Tibial artery (tissue), 4 donors: Measurements from ENCODE around the gene SEPTIN5.

Source experiments
- DNase-seq, 2 donors: peaks; one replicate each; pipeline ENCODE4 v3.0.0-alpha.2; 2019
- H3K27ac ChIP-seq, 2 donors: fragments of 200-600 bp; sonication (generic) in 1 of 2; 1 replicate in 1 of 2; 2 replicates in 1 of 2; pipeline ENCODE4 v1.5.1; 2018 to 2019; ENCODE audit warnings: mild to moderate bottlenecking in 1 of 2
- H3K27me3 ChIP-seq, 2 donors: fragments of 200-600 bp; sonication (generic) in 1 of 2; one replicate each; pipeline versions ENCODE4 v1.5.1 to v1.6.0; 2016 to 2019
- H3K36me3 ChIP-seq, 3 donors: fragments of 200-600 bp; sonication (generic) in 2 of 3; one replicate each; pipeline ENCODE4 v1.5.1; 2016 to 2019; ENCODE audit warnings: mild to moderate bottlenecking in 2 of 3
- H3K4me1 ChIP-seq, 4 donors: fragments of 200-600 bp; sonication (generic) in 2 of 4; 1 replicate in 3 of 4; 2 replicates in 1 of 4; pipeline ENCODE4 v1.5.1; 2016 to 2019
- H3K4me3 ChIP-seq, 2 donors: fragments of 200-600 bp; sonication (generic) in 1 of 2; 1 replicate in 1 of 2; 2 replicates in 1 of 2; pipeline ENCODE4 v1.5.1; 2018 to 2019; ENCODE audit warnings: mild to moderate bottlenecking in 2 of 2
- H3K9me3 ChIP-seq, 3 donors: fragments of 200-600 bp; sonication (generic) in 1 of 3; one replicate each; pipeline ENCODE4 v1.5.1; 2016 to 2019
- CTCF ChIP-seq, 2 experiments: fragments of 200-600 bp in 1 of 2; fragments of 450-650 bp in 1 of 2; IDR thresholded peaks; one replicate each; pipeline ENCODE4 v1.5.1; 2017 to 2019; ENCODE audit warnings: antibody characterized with exemption in 2 of 2, mild to moderate bottlenecking in 1 of 2, moderate library complexity in 1 of 2
- intact Hi-C: fragments of 100-400 bp; cut with DNase I; formaldehyde crosslinking; loops from one replicate; pipeline ENCODE4 v1.15.0; 2023; ENCODE audit warnings: low total_unique reads

Gene SEPTIN5

GRCh38 chr22:19731361-19732135, 17.2 kb downstream of the SEPTIN5 start:
- no peak overlapping the region for H3K4me3 ChIP-seq
- intact Hi-C loops = loop anchor here (2.0 kb wide), 1 partner anchor 177 kb away; no protein-coding TSS in a partner anchor

GRCh38 chr22:19732403-19733113, 18.3 kb downstream of the SEPTIN5 start:
- Histone ChIP-seq H3K27me3 (peaks cover 0 to 16% of the 10 kb centered on the region in 2 donors), H3K36me3 (no peaks in the 10 kb centered on the region), H3K4me3 (no peak overlapping the region), H3K9me3 (no peaks in the 10 kb centered on the region), H3K4me1 (peaks cover 0 to 9% (median 7%) of the 10 kb centered on the region in 4 donors), H3K27ac (no peak overlapping the region)
- no peak for TF ChIP-seq CTCF (IDR thresholded peaks at IDR 0.05)
- no peak for DNase-seq
- intact Hi-C loops = no loop called here

More at GRCh38 chr22:19731361-19732135, 17.2 kb downstream of the SEPTIN5 start:
- no peak for DNase-seq
- TF ChIP-seq CTCF (IDR thresholded peaks at IDR 0.05) = no peak
- Histone ChIP-seq H3K36me3 (no peaks in the 10 kb centered on the region), H3K9me3 (no peaks in the 10 kb centered on the region), H3K4me1 (peaks cover 0 to 9% (median 7%) of the 10 kb centered on the region in 4 donors), H3K27me3 (peaks cover 0 to 10% of the 10 kb centered on the region in 2 donors), H3K27ac (no peak overlapping the region)

- intact Hi-C loops = no loop called here
- no peak overlapping the region for H3K4me3 ChIP-seq
- peaks cover 0 to 28% of the 10 kb centered on the region in 2 donors for H3K27me3 ChIP-seq
- no peak for TF ChIP-seq CTCF (IDR thresholded peaks at IDR 0.05)
- peaks cover 0 to 9% (median 7%) of the 10 kb centered on the region in 4 donors for H3K4me1 ChIP-seq
- no peak for DNase-seq
- H3K36me3 ChIP-seq = no peaks in the 10 kb centered on the region
- H3K9me3 ChIP-seq = no peaks in the 10 kb centered on the region
- no peak overlapping the region for H3K27ac ChIP-seq
Measured at GRCh38 chr22:19733755-19734154, 19.5 kb downstream of the SEPTIN5 start.

GRCh38 chr22:19734163-19734562, 19.9 kb downstream of the SEPTIN5 start:
- no peak for TF ChIP-seq CTCF (IDR thresholded peaks at IDR 0.05)
- no peak for DNase-seq
- Histone ChIP-seq H3K9me3 (no peaks in the 10 kb centered on the region), H3K36me3 (no peaks in the 10 kb centered on the region), H3K27me3 (peaks cover 0 to 32% of the 10 kb centered on the region in 2 donors), H3K4me1 (peaks cover 0 to 9% (median 7%) of the 10 kb centered on the region in 4 donors), H3K4me3 (no peak overlapping the region), H3K27ac (no peak overlapping the region)
- intact Hi-C loops = no loop called here

- no peak for TF ChIP-seq CTCF (IDR thresholded peaks at IDR 0.05)
- H3K4me1 ChIP-seq = peaks cover 0 to 9% (median 7%) of the 10 kb centered on the region in 4 donors
- DNase-seq = no peak
- no peaks in the 10 kb centered on the region for H3K9me3 ChIP-seq
- H3K27ac ChIP-seq = no peak overlapping the region
- H3K27me3 ChIP-seq = peaks cover 0 to 38% of the 10 kb centered on the region in 2 donors
- no peaks in the 10 kb centered on the region for H3K36me3 ChIP-seq
- intact Hi-C loops = no loop called here
- H3K4me3 ChIP-seq = no peak overlapping the region
Measured at GRCh38 chr22:19734837-19735382, 20.6 kb downstream of the SEPTIN5 start.
